Body of pancreas (tissue), 4 donors: Measurements from ENCODE around the gene ABHD3.

Experiments used
- CTCF ChIP-seq, 7 experiments: fragments of 450-650 bp in 4 of 7; fragments of 200-600 bp in 3 of 7; sonication (generic) in 3 of 7; IDR thresholded peaks; one replicate each; pipeline ENCODE4 v1.5.1; 2016 to 2019; ENCODE audit warnings: antibody characterized with exemption in 7 of 7
- POLR2A ChIP-seq, 3 donors: fragments of 450-650 bp; IDR thresholded peaks; one replicate each; pipeline ENCODE4 v1.6.1; 2016; ENCODE audit warnings: antibody characterized with exemption in 3 of 3, mild to moderate bottlenecking in 2 of 3

GRCh38 chr18:21652073-21652472, 52.5 kb downstream of the ABHD3 start:
- TF ChIP-seq CTCF (IDR thresholded peaks at IDR 0.05) (no peak), POLR2A (IDR thresholded peaks at IDR 0.05) (no peak)
